ENCODE results near the gene GNB1L. TPM values are rescaled to one million over a fixed set of nuclear protein-coding genes. Genes with fewer than 3 reads are reported as not detected.

Gene GNB1L
- total and polyA plus RNA-seq, 2 of the 13 experiments (the other 11 are each of a cell fraction or from before 2014, with no cell fraction given): 2.5 to 7.4 TPM

DNA sequence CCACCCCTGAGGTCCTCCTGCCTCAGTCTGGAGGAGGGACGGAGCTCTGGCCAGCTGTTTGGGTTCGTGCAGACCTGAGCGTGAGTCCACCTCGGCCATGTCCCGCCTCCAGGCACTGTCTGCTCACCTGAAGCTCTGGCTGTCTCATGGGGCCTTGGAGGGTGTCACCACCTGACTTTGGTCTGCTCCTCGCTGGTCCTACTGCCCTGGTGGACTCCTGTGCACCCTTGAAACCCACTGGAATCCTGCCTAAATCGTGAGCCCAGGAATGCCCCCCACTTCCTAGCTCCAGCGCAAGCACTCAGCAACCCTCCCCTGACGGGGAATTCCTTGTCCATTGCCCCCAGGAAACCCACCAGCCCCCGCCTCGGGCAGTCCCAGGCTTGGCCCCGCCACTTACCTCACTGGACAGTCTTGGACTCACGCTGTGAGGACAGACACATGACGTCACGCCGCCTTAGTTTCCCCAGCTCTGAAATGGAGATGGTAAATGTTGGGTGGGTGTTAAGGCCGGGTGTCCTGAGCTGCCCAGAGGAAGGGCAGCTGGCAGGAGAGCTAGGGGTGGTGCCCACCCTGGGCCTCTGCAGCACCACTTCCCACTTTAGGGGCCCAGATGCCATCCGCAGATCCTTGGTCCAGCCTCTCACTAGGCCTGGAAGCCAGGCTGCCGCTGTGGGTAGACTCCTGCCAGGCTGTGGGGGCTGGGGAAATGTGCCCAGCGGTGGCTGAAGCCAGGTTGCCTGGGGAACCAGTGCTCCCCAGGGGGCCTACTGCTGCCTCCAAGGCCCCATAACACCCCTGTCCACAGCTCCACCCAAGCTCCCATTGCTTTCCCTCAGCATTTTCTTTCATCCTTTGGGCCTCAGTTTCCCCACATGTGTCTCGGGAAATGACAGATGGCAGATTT, 112.3 kb downstream of the GNB1L start (continued):
- TF ChIP-seq, protein P1, sequence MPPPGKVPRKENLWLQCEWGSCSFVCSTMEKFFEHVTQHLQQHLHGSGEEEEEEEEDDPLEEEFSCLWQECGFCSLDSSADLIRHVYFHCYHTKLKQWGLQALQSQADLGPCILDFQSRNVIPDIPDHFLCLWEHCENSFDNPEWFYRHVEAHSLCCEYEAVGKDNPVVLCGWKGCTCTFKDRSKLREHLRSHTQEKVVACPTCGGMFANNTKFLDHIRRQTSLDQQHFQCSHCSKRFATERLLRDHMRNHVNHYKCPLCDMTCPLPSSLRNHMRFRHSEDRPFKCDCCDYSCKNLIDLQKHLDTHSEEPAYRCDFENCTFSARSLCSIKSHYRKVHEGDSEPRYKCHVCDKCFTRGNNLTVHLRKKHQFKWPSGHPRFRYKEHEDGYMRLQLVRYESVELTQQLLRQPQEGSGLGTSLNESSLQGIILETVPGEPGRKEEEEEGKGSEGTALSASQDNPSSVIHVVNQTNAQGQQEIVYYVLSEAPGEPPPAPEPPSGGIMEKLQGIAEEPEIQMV (CRISPR knock-in tag; IDR thresholded peaks at IDR 0.05; ENCODE audit: low read depth): no peak
- TF ChIP-seq TAF15 (IDR thresholded peaks at IDR 0.05; ENCODE audit: low read depth, low read length, poor library complexity, severe bottlenecking) (no peak), ZNF44 (CRISPR knock-in tag; IDR thresholded peaks at IDR 0.05) (no peak), CENPX (CRISPR knock-in tag; IDR thresholded peaks at IDR 0.05) (no peak), SNAI1 (CRISPR knock-in tag; IDR thresholded peaks at IDR 0.05; ENCODE audit: borderline replicate concordance) (no peak), ZNF274 (CRISPR knock-in tag; IDR thresholded peaks at IDR 0.05) (no peak), CHD4 (IDR thresholded peaks at IDR 0.05; ENCODE audit: borderline replicate concordance, low read length) (no peak), ASH2L (IDR thresholded peaks at IDR 0.05; ENCODE audit: insufficient read length, low read depth, low read length) (no peak), HDAC2 (CRISPR knock-in tag; IDR thresholded peaks at IDR 0.05) (no peak)
- TF ChIP-seq, protein P2, sequence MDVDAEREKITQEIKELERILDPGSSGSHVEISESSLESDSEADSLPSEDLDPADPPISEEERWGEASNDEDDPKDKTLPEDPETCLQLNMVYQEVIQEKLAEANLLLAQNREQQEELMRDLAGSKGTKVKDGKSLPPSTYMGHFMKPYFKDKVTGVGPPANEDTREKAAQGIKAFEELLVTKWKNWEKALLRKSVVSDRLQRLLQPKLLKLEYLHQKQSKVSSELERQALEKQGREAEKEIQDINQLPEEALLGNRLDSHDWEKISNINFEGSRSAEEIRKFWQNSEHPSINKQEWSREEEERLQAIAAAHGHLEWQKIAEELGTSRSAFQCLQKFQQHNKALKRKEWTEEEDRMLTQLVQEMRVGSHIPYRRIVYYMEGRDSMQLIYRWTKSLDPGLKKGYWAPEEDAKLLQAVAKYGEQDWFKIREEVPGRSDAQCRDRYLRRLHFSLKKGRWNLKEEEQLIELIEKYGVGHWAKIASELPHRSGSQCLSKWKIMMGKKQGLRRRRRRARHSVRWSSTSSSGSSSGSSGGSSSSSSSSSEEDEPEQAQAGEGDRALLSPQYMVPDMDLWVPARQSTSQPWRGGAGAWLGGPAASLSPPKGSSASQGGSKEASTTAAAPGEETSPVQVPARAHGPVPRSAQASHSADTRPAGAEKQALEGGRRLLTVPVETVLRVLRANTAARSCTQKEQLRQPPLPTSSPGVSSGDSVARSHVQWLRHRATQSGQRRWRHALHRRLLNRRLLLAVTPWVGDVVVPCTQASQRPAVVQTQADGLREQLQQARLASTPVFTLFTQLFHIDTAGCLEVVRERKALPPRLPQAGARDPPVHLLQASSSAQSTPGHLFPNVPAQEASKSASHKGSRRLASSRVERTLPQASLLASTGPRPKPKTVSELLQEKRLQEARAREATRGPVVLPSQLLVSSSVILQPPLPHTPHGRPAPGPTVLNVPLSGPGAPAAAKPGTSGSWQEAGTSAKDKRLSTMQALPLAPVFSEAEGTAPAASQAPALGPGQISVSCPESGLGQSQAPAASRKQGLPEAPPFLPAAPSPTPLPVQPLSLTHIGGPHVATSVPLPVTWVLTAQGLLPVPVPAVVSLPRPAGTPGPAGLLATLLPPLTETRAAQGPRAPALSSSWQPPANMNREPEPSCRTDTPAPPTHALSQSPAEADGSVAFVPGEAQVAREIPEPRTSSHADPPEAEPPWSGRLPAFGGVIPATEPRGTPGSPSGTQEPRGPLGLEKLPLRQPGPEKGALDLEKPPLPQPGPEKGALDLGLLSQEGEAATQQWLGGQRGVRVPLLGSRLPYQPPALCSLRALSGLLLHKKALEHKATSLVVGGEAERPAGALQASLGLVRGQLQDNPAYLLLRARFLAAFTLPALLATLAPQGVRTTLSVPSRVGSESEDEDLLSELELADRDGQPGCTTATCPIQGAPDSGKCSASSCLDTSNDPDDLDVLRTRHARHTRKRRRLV (CRISPR knock-in tag; IDR thresholded peaks at IDR 0.05): no peak

Measured in HepG2 (cell line).